ENCODE measurements around the gene TMEM41A. TPM values are rescaled to one million over a fixed set of nuclear protein-coding genes. Genes with fewer than 3 reads are reported as not detected.
"Not testable (repeated sequence)": the region's sequence is repeated elsewhere in the genome, so short reads cannot be mapped to it uniquely, and the experiment has no call there.

Gene TMEM41A
- total and polyA plus RNA-seq, 2 experiments from 2014 or later: 40.9 to 73.7 TPM

DNA sequence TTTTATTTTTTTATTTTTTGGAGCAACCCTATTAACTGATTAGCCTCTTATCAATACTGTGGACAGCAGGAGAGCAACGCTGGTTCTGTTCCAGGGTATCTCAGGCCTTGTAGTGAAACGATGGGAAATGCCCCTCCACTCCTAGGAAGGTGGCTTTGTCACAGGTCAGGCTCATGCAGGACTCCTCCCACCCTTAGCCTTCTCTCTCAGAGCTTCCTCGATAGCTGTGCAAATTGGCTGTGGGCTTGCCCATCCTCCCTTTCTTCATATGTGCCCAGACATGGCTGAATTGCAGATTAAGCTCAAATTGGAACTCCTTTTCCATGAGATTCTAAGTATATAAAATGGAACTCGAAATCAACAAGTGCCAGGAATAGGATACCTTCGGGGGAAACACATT, 38.5 kb downstream of the TMEM41A start:
- no peaks in the 10 kb centered on the region for H3K4me1 ChIP-seq (ENCODE audit: low read depth)
- H3K27ac ChIP-seq: no peak overlapping the region
- TF ChIP-seq, protein P1, sequence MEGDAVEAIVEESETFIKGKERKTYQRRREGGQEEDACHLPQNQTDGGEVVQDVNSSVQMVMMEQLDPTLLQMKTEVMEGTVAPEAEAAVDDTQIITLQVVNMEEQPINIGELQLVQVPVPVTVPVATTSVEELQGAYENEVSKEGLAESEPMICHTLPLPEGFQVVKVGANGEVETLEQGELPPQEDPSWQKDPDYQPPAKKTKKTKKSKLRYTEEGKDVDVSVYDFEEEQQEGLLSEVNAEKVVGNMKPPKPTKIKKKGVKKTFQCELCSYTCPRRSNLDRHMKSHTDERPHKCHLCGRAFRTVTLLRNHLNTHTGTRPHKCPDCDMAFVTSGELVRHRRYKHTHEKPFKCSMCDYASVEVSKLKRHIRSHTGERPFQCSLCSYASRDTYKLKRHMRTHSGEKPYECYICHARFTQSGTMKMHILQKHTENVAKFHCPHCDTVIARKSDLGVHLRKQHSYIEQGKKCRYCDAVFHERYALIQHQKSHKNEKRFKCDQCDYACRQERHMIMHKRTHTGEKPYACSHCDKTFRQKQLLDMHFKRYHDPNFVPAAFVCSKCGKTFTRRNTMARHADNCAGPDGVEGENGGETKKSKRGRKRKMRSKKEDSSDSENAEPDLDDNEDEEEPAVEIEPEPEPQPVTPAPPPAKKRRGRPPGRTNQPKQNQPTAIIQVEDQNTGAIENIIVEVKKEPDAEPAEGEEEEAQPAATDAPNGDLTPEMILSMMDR (IDR thresholded peaks at IDR 0.05; ENCODE audit: low read depth, low read length): no peak
- H3K27me3 ChIP-seq: no peaks in the 10 kb centered on the region
- no peaks in the 10 kb centered on the region for H3K36me3 ChIP-seq
- no peak overlapping the region for H3K4me3 ChIP-seq
- no peak for DNase-seq (ENCODE audit: low read depth in 1 of 2, low spot score in 1 of 2)
- no peaks in the 10 kb centered on the region for H3K9me3 ChIP-seq (ENCODE audit: low read depth)

DNA sequence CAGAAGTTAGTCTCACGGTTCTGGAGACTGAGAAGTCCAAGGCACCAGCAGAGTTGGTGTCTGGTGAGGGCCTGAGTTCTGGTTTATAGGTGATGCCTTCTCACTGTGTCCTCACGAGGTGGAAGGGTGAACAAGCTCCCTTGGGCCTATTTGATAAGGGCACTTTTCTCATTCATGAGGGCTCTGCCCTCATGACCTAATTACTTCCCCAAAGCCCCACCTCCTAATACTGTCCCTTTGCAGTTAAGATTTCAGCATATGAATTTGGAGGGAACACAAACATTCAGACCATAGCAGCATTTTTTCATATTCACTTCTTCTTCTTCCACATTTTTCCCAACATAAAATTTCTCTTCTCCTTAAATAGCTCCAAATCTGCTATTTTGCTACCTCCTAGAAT, 41.5 kb downstream of the TMEM41A start:
- H3K4me3 ChIP-seq: no peak overlapping the region
- H3K4me1 ChIP-seq (ENCODE audit: low read depth): no peaks in the 10 kb centered on the region
- TF ChIP-seq, protein P1 (IDR thresholded peaks at IDR 0.05; ENCODE audit: low read depth, low read length): no peak
- no peak overlapping the region for H3K27ac ChIP-seq
- no peak for DNase-seq (ENCODE audit: low read depth in 1 of 2, low spot score in 1 of 2)
- H3K27me3 ChIP-seq: no peaks in the 10 kb centered on the region
- H3K36me3 ChIP-seq: no peaks in the 10 kb centered on the region
- no peaks in the 10 kb centered on the region for H3K9me3 ChIP-seq (ENCODE audit: low read depth)

DNA sequence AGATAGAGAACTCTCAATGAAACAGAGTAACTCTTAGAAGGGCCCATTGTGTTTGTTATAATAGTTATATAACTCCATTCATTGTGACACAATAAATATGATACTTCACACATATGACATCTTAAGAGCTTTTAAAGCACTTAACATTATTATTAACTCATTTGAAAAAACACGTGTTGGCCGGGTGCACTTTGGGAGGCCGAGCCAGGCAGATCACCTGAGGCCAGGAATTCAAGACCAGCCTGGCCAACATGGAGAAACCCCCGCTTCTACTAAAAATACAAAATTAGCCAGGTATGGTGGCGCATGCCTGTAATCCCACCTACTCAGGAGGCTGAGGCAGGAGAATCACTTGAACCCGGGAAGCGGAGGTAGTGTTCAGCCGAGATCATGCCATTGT, 47.4 kb downstream of the TMEM41A start:
- H3K4me3 ChIP-seq; H3K9me3 ChIP-seq (ENCODE audit: low read depth); DNase-seq (ENCODE audit: low read depth in 1 of 2, low spot score in 1 of 2); H3K27ac ChIP-seq; H3K27me3 ChIP-seq; H3K4me1 ChIP-seq (ENCODE audit: low read depth); H3K36me3 ChIP-seq: not testable (repeated sequence)

DNA sequence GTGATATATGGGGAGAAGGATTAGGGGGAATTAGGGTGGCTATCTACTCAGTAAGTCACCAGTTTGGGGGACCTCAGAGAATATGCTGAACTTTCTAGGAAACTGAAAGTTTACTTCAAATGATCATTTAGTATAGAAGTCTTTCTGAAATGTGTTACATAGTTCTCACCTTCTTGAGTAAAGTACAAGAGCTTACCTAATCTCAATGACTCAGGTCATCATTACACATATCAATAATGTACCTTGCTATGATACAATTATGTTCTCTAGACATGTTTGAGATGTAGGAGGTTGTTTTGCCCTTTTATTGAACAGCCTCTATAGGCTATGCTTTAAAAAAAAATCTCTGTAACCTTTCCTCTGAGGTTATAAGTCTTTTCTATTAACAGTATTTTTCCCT, 50.7 kb downstream of the TMEM41A start:
- Histone ChIP-seq H3K4me1 (ENCODE audit: low read depth) (peaks cover 3% of the 10 kb centered on the region), H3K27me3 (no peaks in the 10 kb centered on the region), H3K27ac (no peak overlapping the region), H3K9me3 (ENCODE audit: low read depth) (no peaks in the 10 kb centered on the region), H3K4me3 (no peak overlapping the region), H3K36me3 (peaks cover 5% of the 10 kb centered on the region)
- TF ChIP-seq, protein P1 (IDR thresholded peaks at IDR 0.05; ENCODE audit: low read depth, low read length): no peak
- DNase-seq (ENCODE audit: low read depth in 1 of 2, low spot score in 1 of 2): no peak

DNA sequence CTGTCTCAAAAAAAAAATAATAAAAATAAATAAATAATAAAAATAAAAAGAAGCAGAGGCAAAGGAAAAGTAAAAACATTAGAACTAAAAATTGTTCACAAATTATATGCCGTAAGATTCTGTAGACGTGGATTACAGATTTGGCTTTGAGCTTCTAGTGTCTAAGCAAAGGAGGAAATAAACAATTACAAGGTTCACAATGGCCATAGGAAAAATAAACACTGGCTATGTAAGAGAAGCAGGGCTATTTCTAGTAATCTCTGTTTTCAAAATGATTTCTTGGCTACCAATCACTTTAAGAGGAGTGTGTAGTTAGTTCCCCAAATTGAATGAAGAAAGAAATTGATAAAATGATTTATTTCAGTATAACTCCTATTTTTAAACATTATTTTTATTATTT, 54.5 kb downstream of the TMEM41A start:
- no peak overlapping the region for H3K4me3 ChIP-seq
- no peaks in the 10 kb centered on the region for H3K9me3 ChIP-seq (ENCODE audit: low read depth)
- DNase-seq (ENCODE audit: low read depth in 1 of 2, low spot score in 1 of 2): no peak
- H3K36me3 ChIP-seq: no peaks in the 10 kb centered on the region
- H3K27me3 ChIP-seq: no peaks in the 10 kb centered on the region
- H3K27ac ChIP-seq: no peak overlapping the region
- TF ChIP-seq, protein P1 (IDR thresholded peaks at IDR 0.05; ENCODE audit: low read depth, low read length): no peak
- peaks cover 3% of the 10 kb centered on the region for H3K4me1 ChIP-seq (ENCODE audit: low read depth)

DNA sequence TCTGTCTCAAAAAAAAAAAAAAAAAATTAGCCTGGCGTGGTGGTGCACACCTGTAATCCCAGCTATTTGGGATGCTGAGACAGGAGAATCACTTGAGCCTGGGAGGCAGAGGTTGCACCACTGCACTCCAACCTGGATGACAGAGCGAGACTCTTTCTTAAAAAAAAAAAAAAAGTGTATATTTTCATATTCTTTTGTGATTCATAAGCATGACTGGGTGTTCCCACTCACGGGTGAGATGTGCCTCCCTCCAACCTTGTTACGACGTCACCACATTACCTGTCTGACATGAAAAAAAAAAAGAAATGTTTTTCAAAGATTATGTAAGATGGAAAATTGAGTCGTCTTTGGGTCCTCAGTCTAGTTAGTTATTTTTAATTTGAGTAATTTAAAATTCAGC, 56.8 kb downstream of the TMEM41A start:
- no peaks in the 10 kb centered on the region for H3K9me3 ChIP-seq (ENCODE audit: low read depth)
- TF ChIP-seq, protein P1 (IDR thresholded peaks at IDR 0.05; ENCODE audit: low read depth, low read length): no peak
- H3K4me1 ChIP-seq (ENCODE audit: low read depth): no peaks in the 10 kb centered on the region
- no peak overlapping the region for H3K4me3 ChIP-seq
- H3K36me3 ChIP-seq: no peaks in the 10 kb centered on the region
- H3K27me3 ChIP-seq: no peaks in the 10 kb centered on the region
- no peak overlapping the region for H3K27ac ChIP-seq
- DNase-seq (ENCODE audit: low read depth in 1 of 2, low spot score in 1 of 2): no peak
